ENCODE data around the gene SLC25A5. TPM values are rescaled to one million over a fixed set of nuclear protein-coding genes. Genes with fewer than 3 reads are reported as not detected.
A peak's percentile ranks its signal among the peaks of the same experiment; 100 is the strongest.

Gene SLC25A5
- total RNA-seq, 1 donor, result 130 TPM

- no peak for DNase-seq (ENCODE audit: low read depth)
- no peak for TF ChIP-seq CTCF (IDR thresholded peaks at IDR 0.05; ENCODE audit: insufficient read depth, low read depth, low read length)
- no peak overlapping the region for H3K4me3 ChIP-seq (ENCODE audit: low read depth, low read length)
Measured at GRCh38 chrX:119474615-119475388, 6.6 kb downstream of the SLC25A5 start.

- TF ChIP-seq CTCF (IDR thresholded peaks at IDR 0.05; ENCODE audit: insufficient read depth, low read depth, low read length), result no peak
- no peak for DNase-seq (ENCODE audit: low read depth)
- no peak overlapping the region for H3K4me3 ChIP-seq (ENCODE audit: low read depth, low read length)
Measured at GRCh38 chrX:119475389-119476101, 7.3 kb downstream of the SLC25A5 start.

GRCh38 chrX:119477812-119478232 is 9.6 kb downstream of the SLC25A5 start:
- peak overlapping the region; percentile 50 for H3K4me3 ChIP-seq (ENCODE audit: low read depth, low read length)
- peak; percentile 99 for DNase-seq (ENCODE audit: low read depth)
- TF ChIP-seq CTCF (IDR thresholded peaks at IDR 0.05; ENCODE audit: insufficient read depth, low read depth, low read length), result no peak

- TF ChIP-seq CTCF (IDR thresholded peaks at IDR 0.05; ENCODE audit: insufficient read depth, low read depth, low read length), result no peak
- peak overlapping the region; percentile 50 for H3K4me3 ChIP-seq (ENCODE audit: low read depth, low read length)
Measured at GRCh38 chrX:119478504-119478903, 10.3 kb downstream of the SLC25A5 start.

GRCh38 chrX:119479845-119480244 is 11.6 kb downstream of the SLC25A5 start:
- no peak for DNase-seq (ENCODE audit: low read depth)
- H3K4me3 ChIP-seq (ENCODE audit: low read depth, low read length), result no peak overlapping the region
- TF ChIP-seq CTCF (IDR thresholded peaks at IDR 0.05; ENCODE audit: insufficient read depth, low read depth, low read length), result no peak

More at GRCh38 chrX:119478504-119478903, 10.3 kb downstream of the SLC25A5 start:
- DNase-seq (ENCODE audit: low read depth), result no peak

GRCh38 chrX:119481323-119481801 is 13.1 kb downstream of the SLC25A5 start:
- H3K4me3 ChIP-seq (ENCODE audit: low read depth, low read length), result no peak overlapping the region
- DNase-seq (ENCODE audit: low read depth), result no peak
- TF ChIP-seq CTCF (IDR thresholded peaks at IDR 0.05; ENCODE audit: insufficient read depth, low read depth, low read length), result no peak
